CD4-positive, alpha-beta T cell (primary cell): ENCODE data around the gene NR3C2. TPM values are rescaled to one million over a fixed set of nuclear protein-coding genes. Genes with fewer than 3 reads are reported as not detected.

ENCODE experiments used
- ATAC-seq: fragments of 200-7000 bp; cut with Tn5 transposase; one replicate; pipeline ENCODE4 v1.10.0; 2022; ENCODE audit warnings: mild to moderate bottlenecking; ENCODE audit not compliant: poor library complexity
- CTCF ChIA-PET: fragments of 350-600 bp; sonication (Branson Sonifier 250); formaldehyde crosslinking; loops from one replicate; lab custom pipeline; 2021; ENCODE audit warnings: antibody characterized with exemption, inconsistent platforms; lab: Charles Lee
- POLR2A ChIA-PET: fragments of 350-600 bp; sonication (Branson Sonifier 250); formaldehyde crosslinking; loops from one replicate; lab custom pipeline; 2021; ENCODE audit warnings: antibody characterized with exemption, inconsistent platforms; lab: Charles Lee
- DNase-seq, 14 experiments: peaks; one replicate each; pipeline ENCODE4 v3.0.0-alpha.2; 2013 to 2020; ENCODE audit warnings: mixed read lengths in 2 of 14
- H3K27ac ChIP-seq, 2 donors: one replicate each; pipeline versions ENCODE4 v1.5.1 to v1.7.0; 2013; ENCODE audit warnings: low read length in 2 of 2, low read depth in 1 of 2, mild to moderate bottlenecking in 1 of 2
- H3K27me3 ChIP-seq, 2 experiments: 1 replicate in 1 of 2; 2 replicates in 1 of 2; pipeline versions ENCODE4 v1.6.1 to v1.7.0; 2013; ENCODE audit warnings: low read length in 2 of 2, control low read depth in 1 of 2, mild to moderate bottlenecking in 1 of 2, moderate library complexity in 1 of 2; ENCODE audit not compliant: insufficient read depth in 2 of 2, control insufficient read depth in 1 of 2
- H3K36me3 ChIP-seq: one replicate; pipeline ENCODE4 v1.6.1; 2013; ENCODE audit warnings: low read length, control low read depth; ENCODE audit not compliant: insufficient read depth
- H3K4me1 ChIP-seq: one replicate; pipeline ENCODE4 v1.6.1; 2013; ENCODE audit warnings: low read length, control low read depth; ENCODE audit not compliant: insufficient read depth
- H3K4me3 ChIP-seq: one replicate; pipeline ENCODE4 v1.5.1; 2013; ENCODE audit warnings: mild to moderate bottlenecking, low read length, moderate library complexity
- H3K9me3 ChIP-seq, 2 experiments: 1 replicate in 1 of 2; 2 replicates in 1 of 2; pipeline versions ENCODE4 v1.6.1 to v1.7.0; 2013; ENCODE audit warnings: low read length in 2 of 2, mild to moderate bottlenecking in 2 of 2, control low read depth in 1 of 2, moderate library complexity in 1 of 2; ENCODE audit not compliant: control insufficient read depth in 1 of 2, insufficient read depth in 1 of 2
- H3K27ac Mint-ChIP-seq: one replicate; pipeline ENCODE4 v1.8.0; 2020; ENCODE audit warnings: mixed read lengths
- H3K27me3 Mint-ChIP-seq: one replicate; pipeline ENCODE4 v1.8.0; 2021; ENCODE audit warnings: mixed read lengths
- H3K36me3 Mint-ChIP-seq: one replicate; pipeline ENCODE4 v1.8.0; 2021; ENCODE audit warnings: low read depth, mixed read lengths
- H3K4me1 Mint-ChIP-seq: one replicate; pipeline ENCODE4 v1.8.0; 2021; ENCODE audit warnings: low read depth, mixed read lengths
- H3K4me3 Mint-ChIP-seq: one replicate; pipeline ENCODE4 v1.8.0; 2020; ENCODE audit warnings: mild to moderate bottlenecking, mixed read lengths
- H3K9me3 Mint-ChIP-seq: one replicate; pipeline ENCODE4 v1.8.0; 2020; ENCODE audit warnings: mixed read lengths
- intact Hi-C, 2 experiments: fragments of 100-400 bp; cut with DNase I in 1 of 2; cut with micrococcal nuclease in 1 of 2; formaldehyde crosslinking; loops; one replicate each; pipeline versions ENCODE4 v1.15.1 to v1.9.0; 2023 to 2025; cut with DNase I, micrococcal nuclease
- total RNA-seq, 174 experiments: library from RNA in 2 of 174; stranded (reverse) in 2 of 174; gene quantifications; one replicate each; pipeline ENCODE4 v1.2.3 and lab custom pipeline; 2021 to 2026
- TF ChIP-seq, protein P1 (sequence below): fragments of 200-600 bp; IDR thresholded peaks from one replicate; pipeline ENCODE4 v1.8.0; 2022; ENCODE audit warnings: antibody characterized with exemption, mild to moderate bottlenecking

Gene NR3C2
- total RNA-seq, 2 experiments from 2014 or later = 31.6 to 35.0 TPM

DNA sequence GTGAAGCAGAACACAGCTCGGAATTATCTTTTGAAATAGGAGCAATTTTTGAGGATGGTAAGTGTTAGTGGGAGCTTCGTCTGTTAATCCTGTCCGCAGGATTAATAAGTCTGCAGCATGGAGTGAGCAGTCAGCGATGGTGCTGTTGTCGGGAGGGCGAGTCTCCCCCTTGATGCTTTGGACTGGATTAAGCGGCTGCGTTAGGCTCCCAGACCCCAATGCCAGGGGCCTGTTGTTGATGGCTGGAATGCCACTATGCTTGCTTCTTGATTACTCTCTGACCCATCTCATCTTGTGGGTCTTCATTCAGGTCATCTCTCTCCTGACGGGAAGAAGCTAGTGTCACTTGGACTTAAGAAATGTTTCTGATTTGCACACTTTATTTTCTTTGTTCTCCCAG, 377.8 kb downstream of the NR3C2 start:
- no peak overlapping the region for H3K27ac Mint-ChIP-seq
- no peak for ATAC-seq
- POLR2A ChIA-PET = no interaction called here

DNA sequence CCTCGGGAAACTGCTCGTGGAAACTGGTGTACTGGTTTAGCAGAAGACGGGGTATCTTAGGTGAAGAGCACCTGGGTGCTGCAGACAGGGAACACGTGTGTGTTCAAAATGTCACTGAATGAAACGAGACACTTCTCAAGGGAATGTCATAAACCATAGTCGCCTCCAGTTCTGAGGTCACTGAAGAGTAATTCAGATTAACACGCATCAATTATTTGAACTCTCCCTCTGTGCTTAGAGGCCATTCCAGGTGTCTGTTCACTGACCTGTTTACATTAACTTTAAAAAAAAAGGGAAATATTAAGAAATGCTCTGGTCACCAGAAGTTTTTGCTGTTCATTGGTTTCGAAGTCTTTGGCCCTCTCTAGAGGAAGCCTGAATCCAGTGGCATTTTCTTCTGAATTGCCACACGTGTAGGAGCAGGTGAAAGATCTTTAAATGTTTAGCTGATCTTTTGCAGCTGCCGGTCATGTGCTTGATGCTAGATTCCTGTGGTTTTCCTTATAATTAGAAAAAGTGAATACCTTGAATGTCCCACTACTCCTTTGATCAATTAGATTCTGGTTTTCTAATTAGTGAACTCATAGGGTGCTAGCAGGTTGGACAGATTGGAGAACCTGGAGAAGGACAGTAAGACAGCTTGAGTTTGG, 379.8 kb downstream of the NR3C2 start:
- peaks cover 24% of the 10 kb centered on the region for H3K36me3 Mint-ChIP-seq
- ATAC-seq (no peak), DNase-seq (no peak)
- Histone ChIP-seq H3K9me3 (peaks cover 0 to 11% of the 10 kb centered on the region in 2 experiments), H3K4me1 (peaks cover 29% of the 10 kb centered on the region), H3K4me3 (no peak overlapping the region), H3K36me3 (no peaks in the 10 kb centered on the region), H3K27me3 (no peaks in the 10 kb centered on the region), H3K27ac (no peak overlapping the region)
- peaks cover 51% of the 10 kb centered on the region for H3K4me1 Mint-ChIP-seq
- ChIA-PET POLR2A (interaction anchor here (3.8 kb wide), 1 partner anchor 380 kb away, joined by 48 read pairs; the partner anchor contains the start of gene NR3C2), CTCF (no interaction called here)
- TF ChIP-seq, protein P1, sequence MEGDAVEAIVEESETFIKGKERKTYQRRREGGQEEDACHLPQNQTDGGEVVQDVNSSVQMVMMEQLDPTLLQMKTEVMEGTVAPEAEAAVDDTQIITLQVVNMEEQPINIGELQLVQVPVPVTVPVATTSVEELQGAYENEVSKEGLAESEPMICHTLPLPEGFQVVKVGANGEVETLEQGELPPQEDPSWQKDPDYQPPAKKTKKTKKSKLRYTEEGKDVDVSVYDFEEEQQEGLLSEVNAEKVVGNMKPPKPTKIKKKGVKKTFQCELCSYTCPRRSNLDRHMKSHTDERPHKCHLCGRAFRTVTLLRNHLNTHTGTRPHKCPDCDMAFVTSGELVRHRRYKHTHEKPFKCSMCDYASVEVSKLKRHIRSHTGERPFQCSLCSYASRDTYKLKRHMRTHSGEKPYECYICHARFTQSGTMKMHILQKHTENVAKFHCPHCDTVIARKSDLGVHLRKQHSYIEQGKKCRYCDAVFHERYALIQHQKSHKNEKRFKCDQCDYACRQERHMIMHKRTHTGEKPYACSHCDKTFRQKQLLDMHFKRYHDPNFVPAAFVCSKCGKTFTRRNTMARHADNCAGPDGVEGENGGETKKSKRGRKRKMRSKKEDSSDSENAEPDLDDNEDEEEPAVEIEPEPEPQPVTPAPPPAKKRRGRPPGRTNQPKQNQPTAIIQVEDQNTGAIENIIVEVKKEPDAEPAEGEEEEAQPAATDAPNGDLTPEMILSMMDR = no peak
- peaks cover 3% of the 10 kb centered on the region for H3K9me3 Mint-ChIP-seq
- no peaks in the 10 kb centered on the region for H3K27me3 Mint-ChIP-seq
- intact Hi-C loops = loop anchor here in 1 of 2 experiments (10.0 kb wide), 1 partner anchor 438 kb away; no protein-coding TSS in a partner anchor
- H3K27ac Mint-ChIP-seq = peak overlapping the region; percentile 91
- H3K4me3 Mint-ChIP-seq = no peak overlapping the region

More for the DNA sequence above, 377.8 kb downstream of the NR3C2 start:
- Histone ChIP-seq H3K36me3 (no peaks in the 10 kb centered on the region), H3K4me1 (peaks cover 23% of the 10 kb centered on the region), H3K27ac (no peak overlapping the region), H3K27me3 (no peaks in the 10 kb centered on the region), H3K9me3 (peaks cover 0 to 5% of the 10 kb centered on the region in 2 experiments), H3K4me3 (no peak overlapping the region)
- DNase-seq = no peak
- intact Hi-C loops = loop anchor here in 1 of 2 experiments (10.0 kb wide), 1 partner anchor 440 kb away; no protein-coding TSS in a partner anchor
- Mint-ChIP-seq H3K4me1 (peaks cover 33% of the 10 kb centered on the region), H3K9me3 (peaks cover 3% of the 10 kb centered on the region), H3K27me3 (no peaks in the 10 kb centered on the region), H3K36me3 (peaks cover 12% of the 10 kb centered on the region), H3K4me3 (no peak overlapping the region)
- TF ChIP-seq, protein P1 = no peak
- CTCF ChIA-PET = no interaction called here

DNA sequence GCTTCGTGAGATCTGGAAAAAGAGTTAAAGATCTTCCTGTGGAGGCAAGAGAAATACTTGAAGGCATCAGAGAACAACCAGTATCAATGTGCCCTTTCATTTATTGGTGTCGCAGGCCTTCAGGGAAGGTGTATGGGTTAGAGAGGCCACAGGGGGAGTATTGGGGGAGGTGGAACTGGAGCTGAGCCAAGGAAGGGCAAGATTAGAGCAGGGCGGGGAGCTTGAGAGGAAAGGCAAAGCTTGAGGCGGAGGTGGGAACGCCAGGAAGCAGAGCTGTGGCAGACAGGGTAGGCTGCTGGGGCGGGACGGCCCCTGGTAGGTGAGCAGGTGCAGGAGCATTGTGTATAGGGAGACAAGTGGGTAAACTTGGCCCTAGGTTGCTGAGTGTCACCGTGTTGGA, 380.4 kb downstream of the NR3C2 start:
- H3K4me3 ChIP-seq = no peak overlapping the region
- no peaks in the 10 kb centered on the region for H3K27me3 ChIP-seq
- Mint-ChIP-seq H3K4me1 (peaks cover 54% of the 10 kb centered on the region), H3K36me3 (peaks cover 25% of the 10 kb centered on the region), H3K4me3 (no peak overlapping the region), H3K27me3 (no peaks in the 10 kb centered on the region), H3K9me3 (peaks cover 3% of the 10 kb centered on the region), H3K27ac (peak overlapping the region; percentile 91)
- POLR2A ChIA-PET = interaction anchor here (0.7 to 3.8 kb wide), 7 partner anchors 9 to 524 kb away, joined by 3 to 48 read pairs (median 4); partner anchors contain the start of gene NR3C2
- CTCF ChIA-PET = no interaction called here
- peaks cover 35% of the 10 kb centered on the region for H3K4me1 ChIP-seq
- ATAC-seq = no peak
- H3K9me3 ChIP-seq = peaks cover 0 to 11% of the 10 kb centered on the region in 2 experiments
- H3K27ac ChIP-seq = no peak overlapping the region
- TF ChIP-seq, protein P1 = no peak
- intact Hi-C loops = loop anchor here in 1 of 2 experiments (10.0 kb wide), 1 partner anchor 437 kb away; no protein-coding TSS in a partner anchor
- no peaks in the 10 kb centered on the region for H3K36me3 ChIP-seq
- no peak for DNase-seq
